ENCODE data around the gene PLA2G4D. TPM values are rescaled to one million over a fixed set of nuclear protein-coding genes. Genes with fewer than 3 reads are reported as not detected.

The PLA2G4D gene
- polyA plus RNA-seq, 3 donors, result 0.03 to 0.08 (median 0.08) TPM

Other genes starting within 250 kb of the PLA2G4D start
- gene SPTBN5, start 200.5 kb downstream of the PLA2G4D start, polyA plus RNA-seq (ENCODE audit: insufficient read length in 3 of 3), result 1 to 10 TPM; 1.4 to 3.7 (median 3.3) TPM
- 10 to 100 TPM; 14.8 to 19.5 (median 18.4) TPM for gene EHD4, start 122.0 kb downstream of the PLA2G4D start, polyA plus RNA-seq (ENCODE audit: insufficient read length in 3 of 3)
- not detected for gene PLA2G4E, start 73.5 kb downstream of the PLA2G4D start, polyA plus RNA-seq (ENCODE audit: insufficient read length in 3 of 3)
- 10 to 100 TPM; 20.3 to 31.3 (median 24.2) TPM for gene PLA2G4F, start 62.1 kb upstream of the PLA2G4D start, polyA plus RNA-seq (ENCODE audit: insufficient read length in 3 of 3)
- 10 to 100 TPM; 57.5 to 77.4 (median 65.3) TPM for gene VPS39, start 113.7 kb upstream of the PLA2G4D start, polyA plus RNA-seq (ENCODE audit: insufficient read length in 3 of 3)
- gene GANC, start 178.6 kb upstream of the PLA2G4D start, polyA plus RNA-seq (ENCODE audit: insufficient read length in 3 of 3), result 10 to 100 TPM; 23.8 to 34.1 (median 26.8) TPM
- gene TMEM87A, start 178.9 kb upstream of the PLA2G4D start, polyA plus RNA-seq (ENCODE audit: insufficient read length in 3 of 3), result 10 to 100 TPM; 46.5 to 60.5 (median 57.8) TPM

All from renal cortex interstitium (tissue), 3 donors.